ENCODE measurements around the gene CHST12. TPM values are rescaled to one million over a fixed set of nuclear protein-coding genes. Genes with fewer than 3 reads are reported as not detected.
"Not testable (repeated sequence)": the region's sequence is repeated elsewhere in the genome, so short reads cannot be mapped to it uniquely, and the experiment has no call there.

The CHST12 gene
- total and polyA plus RNA-seq, 5 donors from 2014 or later = 14.1 to 27.8 (median 20.2) TPM

DNA sequence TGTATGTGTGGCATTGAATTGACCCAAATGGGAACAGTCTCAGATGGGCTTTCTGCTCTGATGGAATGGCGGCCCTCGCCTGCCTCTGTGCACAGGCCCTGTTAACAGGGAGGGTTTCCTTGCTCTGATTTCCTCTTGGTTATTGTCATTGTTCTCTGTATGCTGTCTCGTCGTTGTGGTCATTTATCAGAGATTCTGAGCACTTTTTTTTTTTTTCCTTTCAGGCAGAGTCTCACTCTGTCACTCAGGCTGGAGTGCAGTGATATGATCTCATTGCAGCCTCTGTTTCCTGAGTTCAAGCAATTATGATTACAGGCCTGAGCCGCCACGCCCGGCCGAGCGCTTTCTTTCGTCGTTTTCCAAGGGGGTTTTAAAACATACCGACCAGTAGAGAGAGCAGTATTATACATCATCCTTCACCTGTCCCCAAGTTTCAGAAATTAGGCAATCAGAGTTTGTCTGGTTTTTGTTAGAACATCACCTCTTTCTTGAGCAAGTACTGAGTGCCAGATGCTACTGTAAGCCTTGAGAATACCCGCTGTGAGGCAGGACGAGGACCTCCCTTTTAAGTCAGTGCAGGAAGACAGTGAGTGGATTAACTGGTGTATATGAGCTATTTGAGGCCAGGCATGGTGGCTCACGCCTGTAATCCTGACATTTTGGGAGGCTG is 6.5 kb downstream of the CHST12 start:
- H3K9me3 ChIP-seq (ENCODE audit: control insufficient read depth in 2 of 2, low read length in 2 of 2) = no peaks in the 10 kb centered on the region
- Mint-ChIP-seq H3K36me3 (peaks cover 12% of the 10 kb centered on the region), H3K4me3 (peak overlapping the region in 3 of 4 donors; percentile 11 to 81 (median 59)), H3K9me3 (no peaks in the 10 kb centered on the region), H3K27ac (peak overlapping the region; percentile 48 to 92 (median 88)), H3K4me1 (peaks cover 29 to 76% (median 63%) of the 10 kb centered on the region in 4 donors), H3K27me3 (no peaks in the 10 kb centered on the region)
- peak overlapping the region; percentile 32 for H3K4me3 ChIP-seq (ENCODE audit: low read depth, low read length)
- DNase-seq (no peak), ATAC-seq (ENCODE audit: low read depth in 2 of 2) (no peak)
- no peaks in the 10 kb centered on the region for H3K27me3 ChIP-seq (ENCODE audit: control insufficient read depth, insufficient read depth, low read length)
- H3K36me3 ChIP-seq (ENCODE audit: control insufficient read depth, insufficient read depth, low read length) = no peaks in the 10 kb centered on the region
- H3K4me1 ChIP-seq (ENCODE audit: control insufficient read depth, insufficient read depth, low read length, poor library complexity, severe bottlenecking) = peaks cover 43% of the 10 kb centered on the region
- peak overlapping the region; percentile 41 for H3K27ac ChIP-seq (ENCODE audit: insufficient read depth, low read length, poor library complexity, severe bottlenecking)

GRCh38 chr7:2411049-2411448 is 7.6 kb downstream of the CHST12 start:
- Histone ChIP-seq H3K36me3 (ENCODE audit: control insufficient read depth, insufficient read depth, low read length) (no peaks in the 10 kb centered on the region), H3K9me3 (ENCODE audit: control insufficient read depth in 2 of 2, low read length in 2 of 2) (no peaks in the 10 kb centered on the region), H3K27me3 (ENCODE audit: control insufficient read depth, insufficient read depth, low read length) (no peaks in the 10 kb centered on the region), H3K4me3 (ENCODE audit: low read depth, low read length) (no peak overlapping the region), H3K27ac (ENCODE audit: insufficient read depth, low read length, poor library complexity, severe bottlenecking) (no peak overlapping the region), H3K4me1 (ENCODE audit: control insufficient read depth, insufficient read depth, low read length, poor library complexity, severe bottlenecking) (peaks cover 31% of the 10 kb centered on the region)
- H3K4me3 Mint-ChIP-seq = peak overlapping the region in 1 of 4 donors; percentile 81
- H3K4me1 Mint-ChIP-seq = peaks cover 27 to 66% (median 53%) of the 10 kb centered on the region in 4 donors
- peak overlapping the region in 2 of 3 donors; percentile 48 to 88 for H3K27ac Mint-ChIP-seq
- no peaks in the 10 kb centered on the region for H3K9me3 Mint-ChIP-seq
- peaks cover 12% of the 10 kb centered on the region for H3K36me3 Mint-ChIP-seq
- H3K27me3 Mint-ChIP-seq = no peaks in the 10 kb centered on the region
- DNase-seq = no peak
- no peak for ATAC-seq (ENCODE audit: low read depth in 2 of 2)

- ATAC-seq (ENCODE audit: low read depth in 2 of 2) (no peak), DNase-seq (no peak)
- H3K4me3 ChIP-seq (ENCODE audit: low read depth, low read length) = no peak overlapping the region
- no peak overlapping the region for H3K27ac ChIP-seq (ENCODE audit: insufficient read depth, low read length, poor library complexity, severe bottlenecking)
- H3K36me3 ChIP-seq (ENCODE audit: control insufficient read depth, insufficient read depth, low read length) = no peaks in the 10 kb centered on the region
- H3K4me1 ChIP-seq (ENCODE audit: control insufficient read depth, insufficient read depth, low read length, poor library complexity, severe bottlenecking) = peaks cover 23% of the 10 kb centered on the region
- Mint-ChIP-seq H3K4me1 (peaks cover 28 to 68% (median 53%) of the 10 kb centered on the region in 4 donors), H3K4me3 (no peak overlapping the region), H3K36me3 (peaks cover 12% of the 10 kb centered on the region), H3K9me3 (no peaks in the 10 kb centered on the region), H3K27ac (peak overlapping the region in 1 of 3 donors; percentile 82), H3K27me3 (no peaks in the 10 kb centered on the region)
- no peaks in the 10 kb centered on the region for H3K27me3 ChIP-seq (ENCODE audit: control insufficient read depth, insufficient read depth, low read length)
- H3K9me3 ChIP-seq (ENCODE audit: control insufficient read depth in 2 of 2, low read length in 2 of 2) = no peaks in the 10 kb centered on the region
These were observed 8.6 kb downstream of the CHST12 start for GRCh38 chr7:2411815-2412586.

GRCh38 chr7:2412587-2413201 is 9.3 kb downstream of the CHST12 start:
- Histone ChIP-seq H3K27ac (ENCODE audit: insufficient read depth, low read length, poor library complexity, severe bottlenecking) (no peak overlapping the region), H3K9me3 (ENCODE audit: control insufficient read depth in 2 of 2, low read length in 2 of 2) (no peaks in the 10 kb centered on the region), H3K4me3 (ENCODE audit: low read depth, low read length) (no peak overlapping the region), H3K36me3 (ENCODE audit: control insufficient read depth, insufficient read depth, low read length) (no peaks in the 10 kb centered on the region), H3K27me3 (ENCODE audit: control insufficient read depth, insufficient read depth, low read length) (no peaks in the 10 kb centered on the region), H3K4me1 (ENCODE audit: control insufficient read depth, insufficient read depth, low read length, poor library complexity, severe bottlenecking) (peaks cover 22% of the 10 kb centered on the region)
- Mint-ChIP-seq H3K9me3 (no peaks in the 10 kb centered on the region), H3K27ac (peak overlapping the region in 2 of 3 donors; percentile 51 to 82), H3K4me3 (no peak overlapping the region), H3K36me3 (peaks cover 12% of the 10 kb centered on the region), H3K4me1 (peaks cover 26 to 71% (median 53%) of the 10 kb centered on the region in 4 donors), H3K27me3 (no peaks in the 10 kb centered on the region)
- ATAC-seq (ENCODE audit: low read depth in 2 of 2) (no peak), DNase-seq (no peak)

DNA sequence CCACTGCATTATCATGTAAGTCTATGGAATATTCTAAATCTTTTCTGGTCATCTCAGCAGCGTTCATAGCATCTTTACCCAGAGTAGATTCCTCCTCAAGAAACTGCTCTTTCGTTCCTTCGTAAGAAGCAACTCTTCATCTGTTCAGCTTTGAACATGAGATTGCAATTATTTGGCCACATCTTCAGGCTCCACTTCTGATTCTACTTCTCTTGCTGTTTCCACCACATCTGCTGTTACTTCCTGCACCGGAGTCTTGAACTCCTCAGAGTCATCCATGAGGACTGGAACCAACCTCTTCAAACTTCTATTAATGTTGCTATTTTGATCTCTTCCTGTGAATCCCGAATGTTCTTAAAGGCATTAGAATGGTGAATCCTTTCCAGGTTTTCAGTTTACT is 12.7 kb downstream of the CHST12 start:
- DNase-seq (no peak), ATAC-seq (ENCODE audit: low read depth in 2 of 2) (no peak)
- H3K4me1 Mint-ChIP-seq = peaks cover 18 to 51% (median 36%) of the 10 kb centered on the region in 4 donors
- Histone ChIP-seq H3K4me1 (ENCODE audit: control insufficient read depth, insufficient read depth, low read length, poor library complexity, severe bottlenecking) (peaks cover 15% of the 10 kb centered on the region), H3K27ac (ENCODE audit: insufficient read depth, low read length, poor library complexity, severe bottlenecking) (no peak overlapping the region), H3K9me3 (ENCODE audit: control insufficient read depth in 2 of 2, low read length in 2 of 2) (no peaks in the 10 kb centered on the region), H3K4me3 (ENCODE audit: low read depth, low read length) (no peak overlapping the region), H3K36me3 (ENCODE audit: control insufficient read depth, insufficient read depth, low read length) (no peaks in the 10 kb centered on the region), H3K27me3 (ENCODE audit: control insufficient read depth, insufficient read depth, low read length) (no peaks in the 10 kb centered on the region)
- no peaks in the 10 kb centered on the region for H3K27me3 Mint-ChIP-seq
- peak overlapping the region in 1 of 3 donors; percentile 28 for H3K27ac Mint-ChIP-seq
- H3K9me3 Mint-ChIP-seq = no peaks in the 10 kb centered on the region
- peaks cover 8% of the 10 kb centered on the region for H3K36me3 Mint-ChIP-seq
- no peak overlapping the region for H3K4me3 Mint-ChIP-seq

- Mint-ChIP-seq H3K4me3 (no peak overlapping the region), H3K27me3 (no peaks in the 10 kb centered on the region), H3K9me3 (no peaks in the 10 kb centered on the region), H3K27ac (peak overlapping the region in 1 of 3 donors; percentile 28), H3K4me1 (peaks cover 18 to 50% (median 35%) of the 10 kb centered on the region in 4 donors), H3K36me3 (peaks cover 8% of the 10 kb centered on the region)
- no peak for DNase-seq
- Histone ChIP-seq H3K36me3 (ENCODE audit: control insufficient read depth, insufficient read depth, low read length) (no peaks in the 10 kb centered on the region), H3K27me3 (ENCODE audit: control insufficient read depth, insufficient read depth, low read length) (no peaks in the 10 kb centered on the region), H3K4me1 (ENCODE audit: control insufficient read depth, insufficient read depth, low read length, poor library complexity, severe bottlenecking) (peaks cover 15% of the 10 kb centered on the region), H3K27ac (ENCODE audit: insufficient read depth, low read length, poor library complexity, severe bottlenecking) (no peak overlapping the region), H3K4me3 (ENCODE audit: low read depth, low read length) (no peak overlapping the region), H3K9me3 (ENCODE audit: control insufficient read depth in 2 of 2, low read length in 2 of 2) (no peaks in the 10 kb centered on the region)
- no peak for ATAC-seq (ENCODE audit: low read depth in 2 of 2)
These were observed 13.2 kb downstream of the CHST12 start for GRCh38 chr7:2416650-2417049.

DNA sequence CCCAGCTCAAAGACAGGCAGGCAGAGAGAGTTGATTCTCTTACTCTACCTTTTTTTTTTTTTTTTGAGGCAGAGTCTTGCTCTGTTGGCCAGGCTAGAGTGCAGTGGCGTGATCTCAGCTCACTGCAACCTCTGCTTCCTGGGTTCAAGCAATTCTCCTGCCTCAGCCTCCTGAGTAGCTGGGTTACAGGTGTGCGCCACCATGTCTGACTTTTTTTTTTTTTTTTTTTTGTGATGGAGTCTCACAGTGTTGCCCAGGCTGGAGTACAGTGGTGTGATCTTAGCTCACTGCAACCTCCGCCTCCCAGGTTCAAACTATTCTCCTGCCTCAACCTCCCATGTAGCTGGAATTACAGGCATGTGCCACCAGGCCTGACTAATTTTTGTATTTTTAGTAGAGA is 13.8 kb downstream of the CHST12 start:
- Mint-ChIP-seq H3K4me1 (peaks cover 18 to 48% (median 30%) of the 10 kb centered on the region in 4 donors), H3K36me3 (peaks cover 11% of the 10 kb centered on the region)
- not testable (repeated sequence) for H3K4me3 ChIP-seq (ENCODE audit: low read depth, low read length); H3K27ac Mint-ChIP-seq; H3K4me3 Mint-ChIP-seq; DNase-seq; ATAC-seq (ENCODE audit: low read depth in 2 of 2); H3K27me3 Mint-ChIP-seq; H3K27me3 ChIP-seq (ENCODE audit: control insufficient read depth, insufficient read depth, low read length); H3K36me3 ChIP-seq (ENCODE audit: control insufficient read depth, insufficient read depth, low read length); H3K9me3 ChIP-seq (ENCODE audit: control insufficient read depth in 2 of 2, low read length in 2 of 2); H3K27ac ChIP-seq (ENCODE audit: insufficient read depth, low read length, poor library complexity, severe bottlenecking); H3K9me3 Mint-ChIP-seq
- H3K4me1 ChIP-seq (ENCODE audit: control insufficient read depth, insufficient read depth, low read length, poor library complexity, severe bottlenecking) = peaks cover 12% of the 10 kb centered on the region

Data from CD4-positive, CD25-positive, alpha-beta regulatory T cell (primary cell).